Fibroblast of villous mesenchyme (primary cell): ENCODE measurements around the gene FAF2. TPM values are rescaled to one million over a fixed set of nuclear protein-coding genes. Genes with fewer than 3 reads are reported as not detected.
"Not testable (repeated sequence)": the region's sequence is repeated elsewhere in the genome, so short reads cannot be mapped to it uniquely, and the experiment has no call there.

Experiments used
- DNase-seq: peaks from one replicate; pipeline ENCODE4 v3.0.0-alpha.2; 2010; ENCODE audit warnings: low read depth
- H3K4me3 ChIP-seq: 2 replicates; pipeline ENCODE4 v1.5.1; 2011; ENCODE audit warnings: low read depth, mild to moderate bottlenecking, low read length
- CTCF ChIP-seq: IDR thresholded peaks from 2 replicates; pipeline ENCODE4 v1.5.1; 2012; ENCODE audit warnings: low read depth, mild to moderate bottlenecking, low read length; ENCODE audit not compliant: insufficient read depth
- total RNA-seq: library from RNA; depleted of rRNA; stranded (reverse); fragments of >200 nt; gene quantifications from 2 replicates; pipeline ENCODE4 v1.2.3, GENCODE V29; 2012

Gene FAF2
- total RNA-seq, 1 donor, result 59.2 TPM

GRCh38 chr5:176473335-176474006, 25.3 kb downstream of the FAF2 start:
- H3K4me3 ChIP-seq, result no peak overlapping the region
- no peak for DNase-seq
- TF ChIP-seq CTCF, result no peak

- DNase-seq, result peak; percentile 70
- no peak overlapping the region for H3K4me3 ChIP-seq
- TF ChIP-seq CTCF, result no peak
Observed at GRCh38 chr5:176474476-176474875, 26.3 kb downstream of the FAF2 start.

- DNase-seq, result no peak
- TF ChIP-seq CTCF, result no peak
- no peak overlapping the region for H3K4me3 ChIP-seq
Observed at GRCh38 chr5:176481711-176482110, 33.5 kb downstream of the FAF2 start.

- no peak for DNase-seq
- H3K4me3 ChIP-seq, result no peak overlapping the region
- no peak for TF ChIP-seq CTCF
Observed at GRCh38 chr5:176485176-176485575, 37.0 kb downstream of the FAF2 start.

GRCh38 chr5:176486189-176486757, 38.1 kb downstream of the FAF2 start:
- H3K4me3 ChIP-seq, result no peak overlapping the region
- DNase-seq, result no peak
- no peak for TF ChIP-seq CTCF

- H3K4me3 ChIP-seq, DNase-seq: not testable (repeated sequence)
Observed at GRCh38 chr5:176487160-176487559, 39.0 kb downstream of the FAF2 start.

GRCh38 chr5:176489077-176489476, 40.9 kb downstream of the FAF2 start:
- no peak overlapping the region for H3K4me3 ChIP-seq
- TF ChIP-seq CTCF, result no peak
- DNase-seq, result no peak
